H1 (cell line): ENCODE results near the gene VAPA. TPM values are rescaled to one million over a fixed set of nuclear protein-coding genes. Genes with fewer than 3 reads are reported as not detected.

Experiments used
- BRCA1 ChIP-seq: IDR thresholded peaks from 2 replicates; pipeline ENCODE4 v1.6.1; 2012; ENCODE audit warnings: low read depth, low read length, improper control_type of control experiment
- CEBPB ChIP-seq: IDR thresholded peaks from 2 replicates; pipeline ENCODE4 v1.6.1; 2012; ENCODE audit warnings: low read depth, low read length
- PHF8 ChIP-seq: fragments of 200-600 bp; sonication (generic); conservative IDR thresholded peaks from 2 replicates; pipeline ENCODE4 v1.7.1; 2012; ENCODE audit warnings: low read depth, mild to moderate bottlenecking, inconsistent platforms, low read length, moderate library complexity
- RNF2 ChIP-seq: fragments of 200-900, 300-1000 bp; sonication (generic); IDR thresholded peaks from 2 replicates; pipeline ENCODE4 v1.7.1; 2016; ENCODE audit warnings: borderline replicate concordance, low read depth, mild to moderate bottlenecking, antibody characterized with exemption, low read length; ENCODE audit not compliant: poor library complexity, severe bottlenecking; ENCODE audit errors: missing control alignments
- SIN3A ChIP-seq, 2 experiments: IDR thresholded peaks in 1 of 2; conservative IDR thresholded peaks in 1 of 2; 2 replicates each; pipeline ENCODE4 v1.6.1; 2011 to 2012; ENCODE audit warnings: low read length in 2 of 2, improper control_type of control experiment in 1 of 2, low read depth in 1 of 2, mild to moderate bottlenecking in 1 of 2
- YY1 ChIP-seq: IDR thresholded peaks from 2 replicates; pipeline ENCODE4 v1.6.1; 2011; ENCODE audit warnings: low read depth, mild to moderate bottlenecking, low read length
- polyA plus RNA-seq, 7 experiments: library from polyadenylated mRNA; depleted of rRNA in 3 of 7; stranded (reverse) in 5 of 7; unstranded in 2 of 7; fragments of >200 nt in 5 of 7; fragments of 200-250 nt in 2 of 7; gene quantifications; 1 replicate in 5 of 7; 2 replicates in 1 of 7; 4 replicates in 1 of 7; pipeline versions ENCODE4 v1.2.1 to v1.2.3, GENCODE V29; 2011 to 2013; ENCODE audit warnings: missing spikeins in 2 of 7, mixed read lengths in 2 of 7
- total RNA-seq: library from RNA; stranded (reverse); fragmentation: NEBNext Ultra II Directional; extraction: Animal tissue kit (Norgen Biotek cat#: 25700); gene quantifications from 2 replicates; pipeline ENCODE4 v1.2.1, GENCODE V29; 2021

The VAPA gene
- total and polyA plus RNA-seq, 2 of the 8 experiments (the other 6 are each of a cell fraction or from before 2014, with no cell fraction given), result 79.7 to 130 TPM

GRCh38 chr18:9988665-9989064 is 74.8 kb downstream of the VAPA start (continued):
- TF ChIP-seq SIN3A (conservative IDR thresholded peaks at IDR 0.05 in 1 of 2, IDR thresholded peaks at IDR 0.05 in 1 of 2; ENCODE audit: low read depth in 1 of 2, low read length in 2 of 2) (no peak), BRCA1 (no peak), RNF2 (no peak), YY1 (no peak), PHF8 (no peak), CEBPB (no peak)
- TF ChIP-seq, all 59 proteins: peak for 0
